GM21515 (cell line): ENCODE measurements around the gene GALNT16.

ENCODE experiments used
- ATAC-seq: cut with Tn5 transposase; IDR thresholded peaks from one replicate; pipeline ENCODE4 v1.9.1; 2021; ENCODE audit not compliant: unreplicated experiment

Gene GALNT16

DNA sequence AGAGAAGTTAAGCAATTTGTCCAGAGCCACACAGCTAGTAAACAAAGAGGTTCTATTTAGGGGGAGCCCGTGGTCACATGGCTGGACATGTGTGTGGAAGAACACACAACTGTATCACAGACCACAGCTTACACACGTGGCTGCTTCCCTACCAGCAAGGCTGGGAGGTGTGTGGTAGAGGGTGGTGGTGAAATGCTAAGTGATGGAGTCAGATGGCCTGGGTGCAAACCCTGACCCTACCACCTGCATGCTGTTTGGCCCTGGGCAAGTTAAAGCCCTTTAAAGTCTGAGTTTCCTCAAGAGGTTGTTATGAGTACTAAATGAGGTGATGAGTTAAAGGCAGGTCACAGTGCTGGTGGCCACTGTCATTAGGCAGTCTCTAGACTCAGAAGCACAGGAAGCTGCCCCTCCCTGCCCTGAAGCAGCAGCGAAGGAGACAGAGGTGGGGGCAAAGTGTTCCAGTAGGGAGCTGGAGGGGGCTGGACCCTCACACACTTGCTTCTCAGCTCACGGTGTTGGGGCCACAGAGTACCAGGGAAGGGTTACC lies 73.9 kb downstream of the GALNT16 start:
- ATAC-seq, result no peak

GRCh38 chr14:69334576-69334975 lies 74.6 kb downstream of the GALNT16 start:
- no peak for ATAC-seq

DNA sequence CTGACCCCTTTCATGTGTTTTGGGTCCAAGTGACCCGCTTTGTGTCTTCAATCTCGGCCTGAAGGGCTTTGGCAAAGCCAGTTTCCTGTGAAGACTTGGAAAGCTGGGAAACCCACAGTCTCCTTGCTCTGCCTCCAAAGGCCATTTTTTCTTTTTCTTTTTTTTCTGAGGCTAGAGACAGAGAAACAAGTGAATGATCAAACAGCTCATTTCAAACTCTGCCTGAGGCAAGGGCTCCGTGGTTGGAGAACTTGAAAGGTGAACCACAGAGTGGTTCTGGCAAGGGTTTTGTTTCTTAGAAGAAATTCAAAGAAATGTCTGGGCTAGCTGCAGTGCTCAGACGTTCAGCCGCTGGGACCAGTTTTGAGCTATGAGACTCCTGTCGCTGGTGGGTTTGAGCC lies 75.4 kb downstream of the GALNT16 start:
- no peak for ATAC-seq

GRCh38 chr14:69337984-69338383 lies 78.0 kb downstream of the GALNT16 start:
- no peak for ATAC-seq

- ATAC-seq, result no peak
Observed at GRCh38 chr14:69339426-69339825, 79.5 kb downstream of the GALNT16 start.

GRCh38 chr14:69342928-69343525 lies 83.1 kb downstream of the GALNT16 start:
- ATAC-seq, result no peak

- no peak for ATAC-seq
Observed at GRCh38 chr14:69344171-69344570, 84.2 kb downstream of the GALNT16 start.

GRCh38 chr14:69345402-69345801 lies 85.4 kb downstream of the GALNT16 start:
- ATAC-seq, result no peak

GRCh38 chr14:69346710-69347109 lies 86.8 kb downstream of the GALNT16 start:
- ATAC-seq, result no peak

DNA sequence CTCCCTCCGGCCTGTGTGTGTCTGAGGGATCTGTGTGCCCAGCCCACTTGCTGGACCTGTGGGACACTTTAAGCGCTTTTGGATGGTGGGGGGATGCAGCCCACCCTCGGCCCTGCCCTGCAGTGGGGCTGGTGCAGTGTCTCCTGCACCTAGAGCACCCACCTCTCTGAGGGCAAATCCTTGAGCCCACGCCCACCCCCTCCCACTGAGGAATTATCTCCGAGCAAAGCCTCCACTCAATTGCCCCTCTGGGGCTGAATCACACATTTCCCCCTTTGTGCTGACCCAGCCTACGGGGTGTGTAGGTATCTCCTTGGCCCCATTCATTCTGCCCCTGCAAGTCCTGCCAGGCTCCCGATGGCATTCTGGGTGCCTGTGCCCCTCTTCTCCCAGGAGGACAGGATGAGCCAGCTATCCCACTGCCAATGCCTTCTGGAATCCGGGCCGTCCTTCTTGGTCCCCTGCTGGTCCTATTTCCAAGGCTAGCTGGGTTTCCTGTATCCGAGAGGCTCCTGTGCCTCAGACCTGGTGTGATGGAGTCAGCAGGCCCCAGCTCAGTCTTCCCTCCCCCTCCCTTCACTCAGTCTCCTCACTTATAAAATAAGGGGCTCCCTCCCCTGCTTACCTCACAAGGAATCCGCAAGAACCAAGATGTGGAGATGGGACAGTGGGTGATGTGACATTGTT lies 89.3 kb downstream of the GALNT16 start:
- no peak for ATAC-seq

DNA sequence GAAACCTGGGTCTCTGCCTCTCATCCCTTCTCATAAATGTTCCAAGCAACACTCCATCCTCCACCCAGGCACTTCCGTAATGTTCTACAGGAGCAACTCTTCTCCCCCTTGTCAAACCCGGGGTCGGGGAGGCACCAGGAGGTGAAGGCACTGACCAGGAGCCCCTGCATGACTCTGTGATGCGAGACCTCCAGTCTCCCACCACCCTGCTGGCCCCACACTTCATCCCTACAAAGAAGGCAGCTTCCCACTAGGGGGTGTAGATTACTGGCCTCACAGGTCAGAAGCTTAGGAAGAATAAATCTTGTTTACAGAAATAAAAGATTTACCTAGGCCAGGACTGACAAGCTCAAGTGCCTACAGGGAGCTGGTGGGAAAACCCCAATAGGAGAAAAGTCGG lies 90.9 kb downstream of the GALNT16 start:
- no peak for ATAC-seq

DNA sequence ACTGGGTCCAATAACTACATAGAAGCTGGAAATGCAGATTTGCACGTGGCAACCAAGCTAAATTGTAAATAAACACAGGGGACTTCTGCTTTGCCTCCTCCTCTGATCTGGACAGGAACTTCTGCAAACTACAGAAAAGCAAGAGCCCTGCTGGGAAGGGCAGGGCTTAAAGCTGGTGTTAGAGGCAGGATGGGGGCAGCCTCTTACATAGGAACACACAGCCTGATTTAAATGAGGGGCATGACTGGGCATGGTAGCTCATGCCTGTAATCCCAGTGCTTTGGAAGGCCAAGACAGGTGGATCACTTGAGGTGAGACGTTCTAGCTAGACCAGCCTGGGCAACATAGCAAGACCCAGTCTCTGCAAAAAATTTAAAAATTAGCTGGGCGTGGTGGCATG lies 91.4 kb downstream of the GALNT16 start:
- no peak for ATAC-seq

- no peak for ATAC-seq
Observed at GRCh38 chr14:69351911-69352310, 92.0 kb downstream of the GALNT16 start.

DNA sequence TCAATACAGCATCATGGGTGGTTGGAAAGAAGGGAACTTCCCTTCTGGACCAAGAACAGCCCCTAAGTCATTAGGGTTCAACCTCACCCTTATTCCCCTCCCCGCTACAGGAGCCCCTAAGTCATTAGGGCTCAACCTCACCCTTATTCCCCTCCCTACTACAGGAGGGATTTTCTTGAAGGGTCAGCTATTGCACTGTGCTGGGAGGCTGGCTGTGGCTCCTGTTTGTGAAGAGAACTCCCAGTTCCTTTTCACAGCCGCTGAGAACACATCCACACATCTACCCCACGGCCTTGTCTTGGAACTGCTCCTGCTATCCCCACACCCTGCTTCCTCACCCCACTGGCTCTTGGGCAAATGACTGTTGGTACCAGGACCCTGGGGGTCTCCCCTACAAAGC lies 93.2 kb downstream of the GALNT16 start:
- ATAC-seq, result no peak

GRCh38 chr14:69354383-69355153 lies 94.6 kb downstream of the GALNT16 start:
- ATAC-seq, result peak; percentile 87

DNA sequence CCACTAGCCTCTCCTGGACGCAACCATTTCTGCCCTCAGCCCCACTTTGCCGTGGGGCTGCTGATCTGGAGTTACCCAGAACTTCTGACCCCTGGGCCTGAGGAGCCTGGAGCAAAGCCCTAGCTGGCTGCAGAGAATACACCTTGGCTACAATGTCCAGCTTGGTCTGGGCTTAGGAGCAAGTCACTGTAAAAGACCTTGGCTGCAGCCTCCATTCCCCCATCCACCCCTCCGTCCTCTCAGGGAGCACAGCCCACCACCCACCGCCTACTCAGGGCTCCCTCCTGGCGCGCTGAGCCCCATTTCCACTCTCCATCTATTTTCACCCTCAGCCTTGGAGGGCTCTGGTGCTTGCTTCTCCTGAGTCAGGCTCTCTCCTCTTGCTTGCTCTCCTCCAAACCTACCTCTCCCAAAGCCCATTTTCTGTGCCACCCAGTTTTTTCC lies 95.2 kb downstream of the GALNT16 start:
- ATAC-seq, result no peak

- ATAC-seq, result no peak
Observed at GRCh38 chr14:69355607-69356281, 95.8 kb downstream of the GALNT16 start.

GRCh38 chr14:69356903-69357543 lies 97.1 kb downstream of the GALNT16 start:
- ATAC-seq, result no peak

DNA sequence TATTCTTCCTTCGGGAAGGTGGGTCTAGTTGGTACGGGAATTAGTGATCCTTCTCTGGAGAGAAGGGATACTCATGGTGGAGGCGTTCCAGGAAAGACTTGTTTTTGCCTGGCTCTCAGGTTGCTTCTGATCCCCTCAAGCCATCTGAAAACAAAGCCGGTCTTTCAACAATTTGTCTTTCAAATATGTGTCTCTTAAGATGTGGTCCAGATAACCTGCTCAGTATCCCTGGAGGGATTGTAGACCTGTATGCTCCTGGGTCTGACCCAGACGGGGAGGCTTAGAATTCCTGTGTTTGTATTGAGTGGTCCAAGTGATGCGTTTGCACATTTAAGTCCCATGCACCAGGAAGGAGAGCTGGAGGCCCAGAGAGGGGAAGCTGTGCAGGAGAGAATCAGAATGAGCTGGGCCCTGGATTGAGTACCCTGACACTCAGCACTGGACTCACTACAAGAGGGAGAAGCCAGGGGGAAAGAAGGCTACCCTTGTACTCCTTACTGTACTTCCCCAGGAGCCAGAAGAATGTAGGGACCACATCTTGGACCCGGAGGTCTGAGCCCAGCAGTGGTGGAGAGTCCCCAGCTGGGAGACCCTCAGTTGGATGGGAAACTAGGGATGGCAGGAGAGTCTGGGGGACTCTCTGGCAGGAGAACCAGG lies 97.7 kb downstream of the GALNT16 start:
- no peak for ATAC-seq

DNA sequence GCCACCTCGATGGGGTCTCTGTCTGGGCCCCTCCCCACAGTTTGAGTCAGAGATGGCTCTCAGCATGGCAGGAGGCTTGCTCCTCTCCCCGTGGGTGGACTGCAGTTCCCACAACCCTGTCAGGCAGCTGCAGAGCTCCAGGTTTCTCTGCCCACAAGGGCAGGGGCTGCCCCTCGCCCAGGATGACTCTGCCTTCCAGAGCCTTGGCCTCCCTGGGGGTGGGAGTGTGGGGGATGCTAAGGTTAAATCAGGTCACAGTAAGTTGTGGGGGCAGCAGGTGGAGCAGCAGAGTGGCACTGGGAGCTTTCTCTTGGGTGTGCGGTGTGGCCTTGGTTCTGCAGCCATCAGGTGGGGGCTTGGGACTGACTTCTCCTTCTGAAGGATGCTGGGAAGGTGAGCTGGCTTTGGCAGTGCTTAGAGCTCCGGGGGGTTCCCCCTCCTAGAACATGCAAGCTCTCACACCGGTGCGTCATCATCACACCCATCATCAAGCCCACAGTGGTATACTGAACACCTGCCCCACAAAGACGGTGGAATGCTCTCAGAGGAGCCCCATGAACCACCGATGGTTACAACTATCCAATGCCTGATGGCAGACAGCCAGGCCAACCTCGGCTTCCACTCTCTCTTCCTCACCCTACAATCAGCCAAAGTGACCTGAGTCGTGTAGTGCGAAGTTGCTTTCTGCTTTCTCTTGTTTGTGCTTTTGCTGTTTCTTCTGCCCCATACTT lies 98.4 kb downstream of the GALNT16 start:
- ATAC-seq, result no peak
